Astrocyte of the cerebellum (primary cell): Measurements from ENCODE around the gene AP1S2.
"Not testable (repeated sequence)": the region's sequence is repeated elsewhere in the genome, so short reads cannot be mapped to it uniquely, and the experiment has no call there.

Experiments
- DNase-seq: peaks from one replicate; pipeline ENCODE4 v3.0.0-alpha.2; 2011; ENCODE audit warnings: low read depth
- H3K4me3 ChIP-seq: 2 replicates; pipeline ENCODE4 v1.5.1; 2011; ENCODE audit warnings: mild to moderate bottlenecking, low read depth, low read length, moderate library complexity
- in situ Hi-C: cut with HindIII; loops from 2 replicates; pipeline ENCODE4 v1.10.0; 2017; ENCODE audit warnings: low sequenced_read_pairs
- TF ChIP-seq, protein P1 (sequence below): IDR thresholded peaks from 2 replicates; pipeline ENCODE4 v1.5.1; 2012; ENCODE audit warnings: low read length, low read depth, moderate library complexity, mild to moderate bottlenecking; ENCODE audit errors: missing control alignments

Gene AP1S2

DNA sequence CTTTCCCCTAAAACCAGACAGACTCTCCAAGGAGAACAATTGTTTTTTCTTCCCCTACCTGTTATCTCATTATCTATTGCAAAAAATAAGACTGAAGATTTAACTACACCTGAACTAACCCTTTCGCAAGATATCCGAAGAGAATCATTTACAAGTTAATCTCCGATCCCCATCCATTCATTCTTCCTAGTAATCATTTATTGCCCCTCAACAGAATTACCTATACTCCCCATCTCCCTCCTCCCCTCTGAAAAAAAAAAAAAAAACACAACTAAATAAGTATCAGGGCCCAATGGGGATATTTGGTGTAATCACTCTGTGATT lies 28.9 kb upstream of the AP1S2 start:
- no peak overlapping the region for H3K4me3 ChIP-seq
- in situ Hi-C loops, result no loop called here
- no peak for DNase-seq
- TF ChIP-seq, protein P1, sequence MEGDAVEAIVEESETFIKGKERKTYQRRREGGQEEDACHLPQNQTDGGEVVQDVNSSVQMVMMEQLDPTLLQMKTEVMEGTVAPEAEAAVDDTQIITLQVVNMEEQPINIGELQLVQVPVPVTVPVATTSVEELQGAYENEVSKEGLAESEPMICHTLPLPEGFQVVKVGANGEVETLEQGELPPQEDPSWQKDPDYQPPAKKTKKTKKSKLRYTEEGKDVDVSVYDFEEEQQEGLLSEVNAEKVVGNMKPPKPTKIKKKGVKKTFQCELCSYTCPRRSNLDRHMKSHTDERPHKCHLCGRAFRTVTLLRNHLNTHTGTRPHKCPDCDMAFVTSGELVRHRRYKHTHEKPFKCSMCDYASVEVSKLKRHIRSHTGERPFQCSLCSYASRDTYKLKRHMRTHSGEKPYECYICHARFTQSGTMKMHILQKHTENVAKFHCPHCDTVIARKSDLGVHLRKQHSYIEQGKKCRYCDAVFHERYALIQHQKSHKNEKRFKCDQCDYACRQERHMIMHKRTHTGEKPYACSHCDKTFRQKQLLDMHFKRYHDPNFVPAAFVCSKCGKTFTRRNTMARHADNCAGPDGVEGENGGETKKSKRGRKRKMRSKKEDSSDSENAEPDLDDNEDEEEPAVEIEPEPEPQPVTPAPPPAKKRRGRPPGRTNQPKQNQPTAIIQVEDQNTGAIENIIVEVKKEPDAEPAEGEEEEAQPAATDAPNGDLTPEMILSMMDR, result no peak

- H3K4me3 ChIP-seq, result no peak overlapping the region
- in situ Hi-C loops, result no loop called here
- no peak for DNase-seq
- TF ChIP-seq, protein P1, result no peak
Measured at GRCh38 chrX:15882704-15883539, 28.3 kb upstream of the AP1S2 start.

DNA sequence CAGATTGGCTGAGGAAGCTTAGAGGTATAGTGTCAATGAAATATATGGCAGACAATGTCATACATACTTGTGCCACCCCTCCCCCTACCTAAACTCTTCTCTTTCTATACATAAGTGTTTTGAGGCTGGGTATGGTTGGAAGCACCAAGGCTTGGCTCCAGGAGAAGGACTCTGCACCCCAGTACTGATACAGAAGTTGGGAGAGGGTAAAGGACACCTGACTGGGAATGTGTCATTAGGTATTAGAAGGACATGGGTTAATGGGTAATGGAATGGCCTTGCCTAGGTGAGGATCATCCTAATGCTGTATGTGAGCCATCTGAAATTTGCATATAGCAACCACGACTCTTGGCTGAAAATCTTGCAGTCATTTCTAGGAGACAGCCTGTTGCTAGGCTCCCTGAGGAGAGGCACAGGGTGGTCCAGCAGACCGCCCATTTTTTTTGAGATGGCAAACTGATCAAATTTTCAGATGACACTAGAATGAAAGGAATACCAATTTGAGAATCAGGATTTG lies 26.8 kb upstream of the AP1S2 start:
- in situ Hi-C loops, result no loop called here
- no peak overlapping the region for H3K4me3 ChIP-seq
- DNase-seq, result no peak
- TF ChIP-seq, protein P1, result no peak

DNA sequence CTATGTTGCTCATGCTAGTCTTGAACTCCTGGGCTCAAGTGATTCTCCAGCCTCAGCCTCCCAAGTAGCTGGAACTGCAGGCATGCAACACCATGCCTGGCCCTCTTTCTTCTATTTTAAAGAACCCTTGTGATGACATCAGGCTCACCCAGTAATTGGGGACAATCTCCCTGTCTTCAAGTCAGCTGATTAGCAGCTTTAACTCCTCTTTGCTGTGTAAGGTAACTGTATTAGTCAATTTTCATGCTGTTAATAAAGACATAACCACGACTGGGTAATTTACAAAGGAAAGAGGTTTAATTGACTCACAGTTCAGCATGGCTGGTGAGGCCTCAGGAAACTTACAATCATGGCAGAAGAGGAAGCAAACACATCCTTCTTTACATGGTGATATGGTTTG lies 23.3 kb upstream of the AP1S2 start:
- DNase-seq, in situ Hi-C loops, H3K4me3 ChIP-seq: not testable (repeated sequence)

- DNase-seq, result peak; percentile 51
- in situ Hi-C loops, result no loop called here
- TF ChIP-seq, protein P1, result no peak
- no peak overlapping the region for H3K4me3 ChIP-seq
Measured at GRCh38 chrX:15877380-15877779, 22.8 kb upstream of the AP1S2 start.

- no peak overlapping the region for H3K4me3 ChIP-seq
- in situ Hi-C loops, result no loop called here
- TF ChIP-seq, protein P1, result no peak
- DNase-seq, result no peak
Measured at GRCh38 chrX:15874672-15875071, 20.1 kb upstream of the AP1S2 start.

DNA sequence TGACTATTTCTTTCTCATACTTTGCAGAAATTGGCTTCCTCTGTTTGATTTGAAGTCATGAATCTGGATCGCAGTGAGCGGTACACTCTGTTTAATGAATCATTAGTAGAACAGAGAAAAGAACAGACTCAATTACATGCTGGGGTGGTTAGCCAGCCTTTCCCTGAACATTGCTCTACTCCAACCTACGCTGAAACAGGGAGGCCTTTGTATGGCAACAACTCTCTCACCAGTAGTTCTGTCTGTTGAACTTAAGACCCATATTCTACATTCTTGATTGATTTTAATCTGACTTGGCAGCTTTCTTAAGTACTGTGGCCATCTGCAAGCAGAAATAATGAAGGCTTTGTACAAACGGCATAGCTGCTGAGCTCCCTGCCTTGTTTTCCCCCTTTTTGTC lies 19.0 kb upstream of the AP1S2 start:
- no peak overlapping the region for H3K4me3 ChIP-seq
- TF ChIP-seq, protein P1, result no peak
- DNase-seq, result peak; percentile 27
- in situ Hi-C loops, result no loop called here
